HCT116 (cell line): ENCODE data around the gene BTBD2. TPM values are rescaled to one million over a fixed set of nuclear protein-coding genes. Genes with fewer than 3 reads are reported as not detected.

Experiments
- ATAC-seq: fragments of 200-7000 bp; cut with Tn5 transposase; 2 replicates; pipeline ENCODE4 v1.9.1; 2020; ENCODE audit warnings: mild to moderate bottlenecking, moderate library complexity
- BruUV-seq: library from RNA; stranded (reverse); fragments of 400-500 nt; replicated peaks from 2 replicates; lab custom pipeline; 2021; lab: Mats Ljungman, UMichigan
- CTCF ChIA-PET: fragments of 300-600 bp; sonication (Branson Sonifier 250); formaldehyde crosslinking; loops from one replicate; lab custom pipeline; 2021; ENCODE audit warnings: antibody characterized with exemption; lab: Charles Lee
- POLR2A ChIA-PET: fragments of 300-600, 350-600 bp; sonication (Branson Sonifier 250); formaldehyde crosslinking; loops from one replicate; lab custom pipeline; 2021; ENCODE audit warnings: antibody characterized with exemption; lab: Charles Lee
- RAD21 ChIA-PET, 2 experiments: fragments of 300-600 bp; sonication (Branson Sonifier 250); formaldehyde crosslinking; loops; one replicate each; lab custom pipeline; 2023; ENCODE audit warnings: low total read pairs in 2 of 2; ENCODE audit not compliant: uncharacterized antibody in 2 of 2, unreplicated experiment in 2 of 2, low non-redundant PET in 1 of 2; lab: Charles Lee
- DNase-seq: peaks from one replicate; pipeline ENCODE4 v3.0.0-alpha.2; 2010; ENCODE audit warnings: low read depth, low spot score
- H2AFZ ChIP-seq: fragments of 200-600 bp; shearing (Covaris generic), sonication (generic); 2 replicates; pipeline ENCODE4 v1.6.1; 2017; ENCODE audit warnings: low read depth, mixed run types, mixed read lengths, antibody characterized with exemption, low read length; ENCODE audit not compliant: poor library complexity, severe bottlenecking
- H3K27ac ChIP-seq: 2 replicates; pipeline ENCODE4 v1.5.1; 2012; ENCODE audit warnings: low read depth, low read length
- H3K27me3 ChIP-seq: fragments of 200-600 bp; sonication (generic); 2 replicates; pipeline ENCODE4 v1.6.1; 2016; ENCODE audit warnings: mixed run types, low read length, mixed read lengths; ENCODE audit not compliant: insufficient read depth
- H3K36me3 ChIP-seq, 2 experiments: fragments of 200-500 bp in 1 of 2; fragments of 200-600 bp in 1 of 2; sonication (Bioruptor generic) in 1 of 2; sonication (generic) in 1 of 2; 2 replicates each; pipeline versions ENCODE4 v1.5.1 to v1.6.1; 2014 to 2016; ENCODE audit warnings: low read length in 2 of 2, inconsistent platforms in 1 of 2, mixed read lengths in 1 of 2, mixed run types in 1 of 2; ENCODE audit not compliant: insufficient read depth in 2 of 2, control insufficient read depth in 1 of 2
- H3K4me1 ChIP-seq, 2 experiments: fragments of 200-600 bp in 1 of 2; sonication (generic) in 1 of 2; 2 replicates each; pipeline versions ENCODE4 v1.5.1 to v1.6.1; 2012 to 2017; ENCODE audit warnings: low read length in 2 of 2, inconsistent platforms in 1 of 2, mild to moderate bottlenecking in 1 of 2, mixed read lengths in 1 of 2, mixed run types in 1 of 2, moderate library complexity in 1 of 2; ENCODE audit not compliant: insufficient read depth in 2 of 2, control insufficient read depth in 1 of 2
- H3K4me2 ChIP-seq: fragments of 200-600 bp; sonication (generic); 2 replicates; pipeline ENCODE4 v1.6.1; 2017; ENCODE audit warnings: mixed run types, low read length, mixed read lengths
- H3K4me3 ChIP-seq, 2 experiments: fragments of 200-600 bp in 1 of 2; sonication (generic) in 1 of 2; replicated peaks in 1 of 2; 2 replicates each; pipeline ENCODE4 v1.5.1; 2011 to 2016; ENCODE audit warnings: low read length in 2 of 2, control low read depth in 1 of 2, low read depth in 1 of 2, mild to moderate bottlenecking in 1 of 2, mixed read lengths in 1 of 2, mixed run types in 1 of 2
- H3K79me2 ChIP-seq: fragments of 200-600 bp; sonication (generic); 2 replicates; pipeline ENCODE4 v1.6.1; 2017; ENCODE audit warnings: mild to moderate bottlenecking, mixed run types, low read length, moderate library complexity, mixed read lengths; ENCODE audit not compliant: insufficient read depth
- H3K9ac ChIP-seq: fragments of 200-600 bp; sonication (generic); 2 replicates; pipeline ENCODE4 v1.6.1; 2016; ENCODE audit warnings: low read length, mixed read lengths
- H3K9me2 ChIP-seq: fragments of 200-600 bp; sonication (generic), shearing (Covaris generic); 2 replicates; pipeline ENCODE4 v1.6.1; 2017; ENCODE audit warnings: mixed run types, mild to moderate bottlenecking, moderate library complexity; ENCODE audit not compliant: insufficient read depth
- H3K9me3 ChIP-seq, 2 experiments: fragments of 200-500 bp in 1 of 2; fragments of 200-600 bp in 1 of 2; sonication (Bioruptor generic) in 1 of 2; sonication (generic) in 1 of 2; 2 replicates each; pipeline ENCODE4 v1.6.1; 2014 to 2017; ENCODE audit warnings: low read length in 2 of 2, mixed read lengths in 2 of 2, inconsistent platforms in 1 of 2, low read depth in 1 of 2, mild to moderate bottlenecking in 1 of 2, mixed run types in 1 of 2, moderate library complexity in 1 of 2; ENCODE audit not compliant: control insufficient read depth in 1 of 2, insufficient read depth in 1 of 2
- H4K20me1 ChIP-seq: fragments of 200-600 bp; sonication (generic), shearing (Covaris generic); 2 replicates; pipeline ENCODE4 v1.6.1; 2017; ENCODE audit warnings: mixed run types, mild to moderate bottlenecking, moderate library complexity; ENCODE audit not compliant: insufficient read depth
- CBX3 ChIP-seq: IDR thresholded peaks from 2 replicates; pipeline ENCODE4 v1.6.1; 2012; ENCODE audit warnings: low read depth
- CEBPB ChIP-seq: IDR thresholded peaks from 2 replicates; pipeline ENCODE4 v1.6.1; 2012; ENCODE audit warnings: low read depth
- CTCF ChIP-seq, 3 experiments: fragments of 200-600 bp in 1 of 3; sonication (generic) in 1 of 3; IDR thresholded peaks in 2 of 3; conservative IDR thresholded peaks in 1 of 3; 2 replicates each; pipeline ENCODE4 v1.5.1; 2012 to 2017; ENCODE audit warnings: low read depth in 2 of 3, low read length in 2 of 3, antibody characterized with exemption in 1 of 3, borderline replicate concordance in 1 of 3, control low read depth in 1 of 3, mild to moderate bottlenecking in 1 of 3, mixed read lengths in 1 of 3, mixed run types in 1 of 3, moderate library complexity in 1 of 3; ENCODE audit not compliant: insufficient read depth in 1 of 3
- EGR1 ChIP-seq: IDR thresholded peaks from 2 replicates; pipeline ENCODE4 v1.6.1; 2012; ENCODE audit warnings: low read depth
- ELF1 ChIP-seq: IDR thresholded peaks from 2 replicates; pipeline ENCODE4 v1.6.1; 2012; ENCODE audit warnings: low read depth, borderline replicate concordance
- EZH2phosphoT487 ChIP-seq: fragments of 200-600 bp; IDR thresholded peaks from 2 replicates; pipeline ENCODE4 v1.6.1; 2018; ENCODE audit warnings: antibody characterized with exemption, borderline replicate concordance
- MAX ChIP-seq: IDR thresholded peaks from 2 replicates; pipeline ENCODE4 v1.6.1; 2012
- POLR2A ChIP-seq: IDR thresholded peaks from 2 replicates; pipeline ENCODE4 v1.7.0; 2011; ENCODE audit warnings: borderline replicate concordance; ENCODE audit not compliant: insufficient read depth, insufficient read length; ENCODE audit errors: extremely low read depth
- POLR2AphosphoS5 ChIP-seq: IDR thresholded peaks from 2 replicates; pipeline ENCODE4 v1.6.1; 2011; ENCODE audit warnings: mild to moderate bottlenecking, low read depth, low read length, moderate library complexity
- SP1 ChIP-seq: IDR thresholded peaks from 2 replicates; pipeline ENCODE4 v1.6.1; 2012; ENCODE audit warnings: low read depth
- SRF ChIP-seq: IDR thresholded peaks from 2 replicates; pipeline ENCODE4 v1.6.1; 2012; ENCODE audit warnings: low read depth
- TCF7L2 ChIP-seq: IDR thresholded peaks from 2 replicates; pipeline ENCODE4 v1.7.0; 2011; ENCODE audit warnings: borderline replicate concordance, inconsistent platforms; ENCODE audit not compliant: insufficient read depth, insufficient read length; ENCODE audit errors: extremely low read depth
- ZFX ChIP-seq: fragments of 450-650 bp; IDR thresholded peaks from 2 replicates; pipeline ENCODE4 v1.6.1; 2017
- ZNF274 ChIP-seq: fragments of 200-500 bp; sonication (Bioruptor generic); IDR thresholded peaks from 2 replicates; pipeline ENCODE4 v1.6.1; 2014; ENCODE audit warnings: mild to moderate bottlenecking, low read depth, low read length, inconsistent platforms
- intact Hi-C: fragments of 100-400 bp; cut with micrococcal nuclease; formaldehyde crosslinking; loops from 2 replicates; pipeline ENCODE4 v1.10.0; 2022
- total RNA-seq: library from RNA; stranded (reverse); gene quantifications from one replicate; pipeline ENCODE4 v1.2.1, GENCODE V29; 2021; ENCODE audit not compliant: unreplicated experiment

Gene BTBD2
- total RNA-seq, 1 experiment from 2014 or later: 112 TPM

GRCh38 chr19:2055931-2056836 lies 40.7 kb upstream of the BTBD2 start:
- no peaks in the 10 kb centered on the region for H3K36me3 ChIP-seq
- H4K20me1 ChIP-seq: no peaks in the 10 kb centered on the region
- CTCF ChIA-PET: interaction anchor here (0.6 kb wide), 1 partner anchor 21 kb away, joined by 3 read pairs; no protein-coding TSS in a partner anchor
- H3K4me1 ChIP-seq: peaks cover 78 to 97% of the 10 kb centered on the region in 2 experiments
- no TSS peak for BruUV-seq
- peak; percentile 53 for DNase-seq
- POLR2A ChIA-PET: interaction anchor here (0.6 to 1.5 kb wide), 3 partner anchors 13 to 230 kb away, joined by 4 to 15 read pairs (median 6); no protein-coding TSS in a partner anchor
- H3K9ac ChIP-seq: peak overlapping the region; percentile 74
- no peaks in the 10 kb centered on the region for H3K79me2 ChIP-seq
- TF ChIP-seq ZFX (peak; percentile 50; the same call in 1 of the 2 replicates), SRF (no peak), ELF1 (no peak), SP1 (no peak), MAX (no peak), EGR1 (no peak), ZNF274 (no peak), EZH2phosphoT487 (no peak), CTCF (IDR thresholded peaks at IDR 0.05 in 2 of 3, conservative IDR thresholded peaks at IDR 0.05 in 1 of 3; ENCODE audit: borderline replicate concordance in 1 of 3, insufficient read depth in 1 of 3, low read depth in 2 of 3, low read length in 2 of 3) (peak in 2 of 3 experiments; percentile 18 to 24; a peak in 1 of 6 replicates), CEBPB (no peak), POLR2A (peak; percentile 23), TCF7L2 (peak; percentile 9), CBX3 (no peak), POLR2AphosphoS5 (peak; percentile 77)
- H3K27ac ChIP-seq: peak overlapping the region; percentile 99
- H3K4me3 ChIP-seq: peak overlapping the region; percentile 48 to 56
- peak overlapping the region; percentile 81 for H3K4me2 ChIP-seq
- peak; percentile 13 for ATAC-seq
- H3K9me3 ChIP-seq: no peaks in the 10 kb centered on the region
- H3K27me3 ChIP-seq: no peaks in the 10 kb centered on the region
- H3K9me2 ChIP-seq: no peaks in the 10 kb centered on the region
- intact Hi-C loops: no loop called here
- no peak overlapping the region for H2AFZ ChIP-seq
- RAD21 ChIA-PET: interaction anchor here in 1 of 2 experiments (0.5 kb wide), 1 partner anchor 36 kb away, joined by 11 read pairs; no protein-coding TSS in a partner anchor
